ENCODE measurements around the gene PRDM5.
A peak's percentile ranks its signal among the peaks of the same experiment; 100 is the strongest.

Gene PRDM5

GRCh38 chr4:120922381-120923206, at the start of gene PRDM5:
PRDM5 (minus strand) TSS chr4:120922726; CDS start chr4:120922608, 118 bp downstream.
- DNase-seq = peak; percentile 35

- DNase-seq = no peak
These were observed 49.4 kb upstream of the PRDM5 start for GRCh38 chr4:120971884-120972283.

GRCh38 chr4:120965938-120966337, 43.4 kb upstream of the PRDM5 start:
- DNase-seq = no peak

GRCh38 chr4:120964596-120964995, 42.1 kb upstream of the PRDM5 start:
- DNase-seq = no peak

GRCh38 chr4:120963449-120963848, 40.9 kb upstream of the PRDM5 start:
- no peak for DNase-seq

GRCh38 chr4:120960656-120961267, 38.2 kb upstream of the PRDM5 start:
- DNase-seq = no peak

- no peak for DNase-seq
These were observed 25.9 kb upstream of the PRDM5 start for GRCh38 chr4:120948382-120948781.

GRCh38 chr4:120942776-120943175, 20.2 kb upstream of the PRDM5 start:
- no peak for DNase-seq

GRCh38 chr4:120940547-120940946, 18.0 kb upstream of the PRDM5 start:
- DNase-seq = no peak

- DNase-seq = no peak
These were observed 17.2 kb upstream of the PRDM5 start for GRCh38 chr4:120939693-120940092.

GRCh38 chr4:120929847-120930246, 7.3 kb upstream of the PRDM5 start:
- no peak for DNase-seq

- no peak for DNase-seq
These were observed 5.4 kb upstream of the PRDM5 start for GRCh38 chr4:120927801-120928409.

- no peak for DNase-seq
These were observed 4.0 kb upstream of the PRDM5 start for GRCh38 chr4:120926358-120927025.

- DNase-seq = no peak
These were observed 2.4 kb upstream of the PRDM5 start for GRCh38 chr4:120924931-120925330.

- DNase-seq = no peak
These were observed 639 bp upstream of the PRDM5 start for GRCh38 chr4:120923207-120923522.

GRCh38 chr4:120921456-120922380, 808 bp downstream of the PRDM5 start:
- peak; percentile 64 for DNase-seq

- no peak for DNase-seq
These were observed 1.9 kb downstream of the PRDM5 start for GRCh38 chr4:120920666-120921065.

- no peak for DNase-seq
These were observed 3.2 kb downstream of the PRDM5 start for GRCh38 chr4:120919358-120919757.

- DNase-seq = no peak
These were observed 3.7 kb downstream of the PRDM5 start for GRCh38 chr4:120918788-120919187.

- DNase-seq = no peak
These were observed 4.4 kb downstream of the PRDM5 start for GRCh38 chr4:120918092-120918491.

GRCh38 chr4:120916937-120917336, 5.6 kb downstream of the PRDM5 start:
- DNase-seq = no peak

GRCh38 chr4:120915336-120915735, 7.2 kb downstream of the PRDM5 start:
- peak; percentile 11 for DNase-seq

GRCh38 chr4:120903419-120903818, 19.1 kb downstream of the PRDM5 start:
- DNase-seq = no peak
